LNCAP (cell line): ENCODE data around the gene ZNF208.

Source experiments
- CTCF ChIP-seq: fragments of 450-650 bp; IDR thresholded peaks from 2 replicates; pipeline ENCODE4 v1.5.1; 2017; ENCODE audit warnings: mild to moderate bottlenecking

Gene ZNF208

GRCh38 chr19:21902571-21902970 is 108.2 kb downstream of the ZNF208 start:
- no peak for TF ChIP-seq CTCF

- no peak for TF ChIP-seq CTCF
Measured at GRCh38 chr19:21901861-21902260, 108.9 kb downstream of the ZNF208 start.

- no peak for TF ChIP-seq CTCF
Measured at GRCh38 chr19:21900401-21900800, 110.3 kb downstream of the ZNF208 start.

GRCh38 chr19:21891086-21891485 is 119.7 kb downstream of the ZNF208 start:
- TF ChIP-seq CTCF: no peak

GRCh38 chr19:21890017-21890416 is 120.7 kb downstream of the ZNF208 start:
- peak; percentile 22; the same call in 1 of the 2 replicates for TF ChIP-seq CTCF

- no peak for TF ChIP-seq CTCF
Measured at GRCh38 chr19:21883516-21883915, 127.2 kb downstream of the ZNF208 start.
